Pericardium fibroblast (primary cell): ENCODE data around the gene C4orf51. TPM values are rescaled to one million over a fixed set of nuclear protein-coding genes. Genes with fewer than 3 reads are reported as not detected.

ENCODE experiments used
- total RNA-seq: library from RNA; depleted of rRNA; stranded (reverse); fragments of >200 nt; gene quantifications from 2 replicates; pipeline ENCODE4 v1.2.3, GENCODE V29; 2015

Gene C4orf51
- total RNA-seq: not detected in 2 replicates

GRCh38 chr4:145679991-145680455 lies at the start of gene C4orf51:
C4orf51 (plus strand) TSS chr4:145680146; CDS start chr4:145680204, 58 bp downstream.

Other genes with a start within 250 kb of the C4orf51 start
- gene SMAD1, start 198.3 kb upstream of the C4orf51 start, total RNA-seq: 18.2 and 19.8 TPM in 2 replicates
- 2.7 and 6.2 TPM in 2 replicates for gene MMAA, start 60.8 kb upstream of the C4orf51 start, total RNA-seq